ENCODE measurements around the gene IKZF3. TPM values are rescaled to one million over a fixed set of nuclear protein-coding genes. Genes with fewer than 3 reads are reported as not detected.

The IKZF3 gene
- total RNA-seq, 2 donors from 2014 or later = 0.11 to 0.18 TPM

- no peak overlapping the region for H3K27ac ChIP-seq (ENCODE audit: low read depth, low read length)
- Mint-ChIP-seq H3K4me3 (no peak overlapping the region), H3K27me3 (ENCODE audit: insufficient read depth) (peaks cover 7% of the 10 kb centered on the region), H3K9me3 (peaks cover 6% of the 10 kb centered on the region), H3K36me3 (ENCODE audit: low read depth) (no peaks in the 10 kb centered on the region), H3K4me1 (no peaks in the 10 kb centered on the region), H3K27ac (no peak overlapping the region)
- no peak for TF ChIP-seq CTCF (conservative IDR thresholded peaks at IDR 0.05)
- H3K36me3 ChIP-seq (ENCODE audit: control insufficient read depth, insufficient read depth, low read length) = no peaks in the 10 kb centered on the region
- no peak for DNase-seq
- no peak overlapping the region for H3K4me3 ChIP-seq (ENCODE audit: low read length)
- 80% methylated on average over 1 of the region's 1 CpG; no CpG with 5 or more reads in 1 of the 2 experiments for WGBS, 2 experiments (ENCODE audit: insufficient coverage in 1 of 2, insufficient read length in 1 of 2)
- no peaks in the 10 kb centered on the region for H3K4me1 ChIP-seq (ENCODE audit: control insufficient read depth, insufficient read depth, low read length)
- peaks cover 18% of the 10 kb centered on the region for H3K9me3 ChIP-seq (ENCODE audit: control insufficient read depth, low read length)
- H3K27me3 ChIP-seq (ENCODE audit: control insufficient read depth, insufficient read depth, low read length, poor library complexity, severe bottlenecking) = no peaks in the 10 kb centered on the region
- no peak overlapping the region for H3K9ac ChIP-seq (ENCODE audit: extremely low read depth, low read length, poor library complexity, severe bottlenecking)
Measured at GRCh38 chr17:39838784-39839183, 25.3 kb downstream of the IKZF3 start.

DNA sequence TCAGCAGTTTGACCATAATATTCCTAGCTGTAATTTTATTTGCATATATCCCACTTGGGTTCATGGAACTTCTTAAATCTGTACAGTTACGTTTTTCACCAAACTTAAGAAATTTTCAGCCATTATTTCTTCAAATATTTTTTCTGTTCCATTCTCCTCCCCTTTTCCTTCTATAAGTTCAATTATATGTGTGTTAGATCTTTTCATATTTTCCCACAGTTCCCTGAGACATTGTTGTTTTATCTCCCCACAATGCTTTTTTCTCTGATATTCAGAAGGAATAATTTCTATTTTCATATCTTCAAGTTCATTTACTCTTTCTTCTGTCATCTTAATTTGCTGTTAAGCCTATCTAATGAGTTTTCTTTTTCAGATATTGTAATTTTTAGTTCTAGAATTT, 26.1 kb downstream of the IKZF3 start:
- Mint-ChIP-seq H3K4me1 (no peaks in the 10 kb centered on the region), H3K27me3 (ENCODE audit: insufficient read depth) (peaks cover 9% of the 10 kb centered on the region), H3K36me3 (ENCODE audit: low read depth) (no peaks in the 10 kb centered on the region), H3K27ac (no peak overlapping the region), H3K9me3 (peaks cover 6% of the 10 kb centered on the region), H3K4me3 (no peak overlapping the region)
- H3K27ac ChIP-seq (ENCODE audit: low read depth, low read length) = no peak overlapping the region
- H3K9ac ChIP-seq (ENCODE audit: extremely low read depth, low read length, poor library complexity, severe bottlenecking) = no peak overlapping the region
- TF ChIP-seq CTCF (conservative IDR thresholded peaks at IDR 0.05) = no peak
- DNase-seq = no peak
- H3K4me1 ChIP-seq (ENCODE audit: control insufficient read depth, insufficient read depth, low read length) = no peaks in the 10 kb centered on the region
- H3K36me3 ChIP-seq (ENCODE audit: control insufficient read depth, insufficient read depth, low read length) = no peaks in the 10 kb centered on the region
- no peak overlapping the region for H3K4me3 ChIP-seq (ENCODE audit: low read length)
- no peaks in the 10 kb centered on the region for H3K27me3 ChIP-seq (ENCODE audit: control insufficient read depth, insufficient read depth, low read length, poor library complexity, severe bottlenecking)
- H3K9me3 ChIP-seq (ENCODE audit: control insufficient read depth, low read length) = peaks cover 18% of the 10 kb centered on the region
- 89% methylated on average over 1 of the region's 1 CpG; no CpG with 5 or more reads in 1 of the 2 experiments for WGBS, 2 experiments (ENCODE audit: insufficient coverage in 1 of 2, insufficient read length in 1 of 2)

- Histone ChIP-seq H3K9ac (ENCODE audit: extremely low read depth, low read length, poor library complexity, severe bottlenecking) (no peak overlapping the region), H3K36me3 (ENCODE audit: control insufficient read depth, insufficient read depth, low read length) (no peaks in the 10 kb centered on the region), H3K27ac (ENCODE audit: low read depth, low read length) (no peak overlapping the region), H3K4me1 (ENCODE audit: control insufficient read depth, insufficient read depth, low read length) (no peaks in the 10 kb centered on the region), H3K27me3 (ENCODE audit: control insufficient read depth, insufficient read depth, low read length, poor library complexity, severe bottlenecking) (no peaks in the 10 kb centered on the region), H3K9me3 (ENCODE audit: control insufficient read depth, low read length) (peaks cover 18% of the 10 kb centered on the region), H3K4me3 (ENCODE audit: low read length) (no peak overlapping the region)
- Mint-ChIP-seq H3K9me3 (peaks cover 6% of the 10 kb centered on the region), H3K27me3 (ENCODE audit: insufficient read depth) (peaks cover 5% of the 10 kb centered on the region), H3K27ac (no peak overlapping the region), H3K4me1 (no peaks in the 10 kb centered on the region), H3K4me3 (no peak overlapping the region), H3K36me3 (ENCODE audit: low read depth) (no peaks in the 10 kb centered on the region)
- no peak for DNase-seq
- TF ChIP-seq CTCF (conservative IDR thresholded peaks at IDR 0.05) = no peak
- 87 to 92% methylated on average over 5 to 6 of the region's 6 CpGs for WGBS, 2 experiments (ENCODE audit: insufficient coverage in 1 of 2, insufficient read length in 1 of 2)
Measured at GRCh38 chr17:39836117-39836516, 28.0 kb downstream of the IKZF3 start.

Measured in endodermal cell (in vitro differentiated cells).